Brain microvascular endothelial cell (primary cell): ENCODE data around the gene MIX23.

Experiments
- DNase-seq: peaks from one replicate; pipeline ENCODE4 v3.0.0-alpha.2; 2020
- H3K27ac ChIP-seq: fragments of 250-450 bp; sonication (Bioruptor Pico); 2 replicates; pipeline ENCODE4 v1.5.1; 2020; ENCODE audit warnings: mild to moderate bottlenecking, moderate library complexity
- H3K27me3 ChIP-seq: fragments of 250-450 bp; sonication (Bioruptor Pico); replicated peaks from 2 replicates; pipeline ENCODE4 v1.5.1; 2020; ENCODE audit warnings: mild to moderate bottlenecking
- H3K36me3 ChIP-seq: fragments of 250-450 bp; sonication (Bioruptor Pico); replicated peaks from 2 replicates; pipeline ENCODE4 v1.5.1; 2020; ENCODE audit warnings: mild to moderate bottlenecking
- H3K4me3 ChIP-seq: 2 replicates; pipeline ENCODE4 v1.5.1; 2011; ENCODE audit warnings: low read depth, mild to moderate bottlenecking, control low read depth, low read length, moderate library complexity
- CTCF ChIP-seq: IDR thresholded peaks from 2 replicates; pipeline ENCODE4 v1.5.1; 2011; ENCODE audit warnings: low read depth, mild to moderate bottlenecking, moderate library complexity, low read length, control low read depth, inconsistent platforms; ENCODE audit errors: missing control alignments
- in situ Hi-C: cut with HindIII; loops from 2 replicates; pipeline ENCODE4 v1.10.0; 2017; ENCODE audit warnings: low sequenced_read_pairs, low pct_ligation_motif_present

MIX23 gene

GRCh38 chr3:122410111-122410510 lies 27.1 kb upstream of the MIX23 start:
- H3K36me3 ChIP-seq, result no peaks in the 10 kb centered on the region

GRCh38 chr3:122409446-122409845 lies 26.4 kb upstream of the MIX23 start:
- Histone ChIP-seq H3K27me3 (no peaks in the 10 kb centered on the region), H3K27ac (no peak overlapping the region), H3K36me3 (no peaks in the 10 kb centered on the region), H3K4me3 (no peak overlapping the region)
- in situ Hi-C loops, result no loop called here
- no peak for TF ChIP-seq CTCF
- no peak for DNase-seq

More at GRCh38 chr3:122410111-122410510, 27.1 kb upstream of the MIX23 start:
- no peak for DNase-seq
- TF ChIP-seq CTCF, result no peak
- no peak overlapping the region for H3K27ac ChIP-seq
- H3K4me3 ChIP-seq, result no peak overlapping the region
- in situ Hi-C loops, result no loop called here
- no peaks in the 10 kb centered on the region for H3K27me3 ChIP-seq

- Histone ChIP-seq H3K27me3 (no peaks in the 10 kb centered on the region), H3K4me3 (no peak overlapping the region), H3K27ac (no peak overlapping the region), H3K36me3 (no peaks in the 10 kb centered on the region)
- in situ Hi-C loops, result no loop called here
- DNase-seq, result no peak
- no peak for TF ChIP-seq CTCF
These were observed 24.9 kb upstream of the MIX23 start for GRCh38 chr3:122407946-122408345.

- no peak overlapping the region for H3K27ac ChIP-seq
- no peaks in the 10 kb centered on the region for H3K36me3 ChIP-seq
- TF ChIP-seq CTCF, result no peak
- in situ Hi-C loops, result no loop called here
- no peaks in the 10 kb centered on the region for H3K27me3 ChIP-seq
- DNase-seq, result no peak
- H3K4me3 ChIP-seq, result no peak overlapping the region
These were observed 23.2 kb upstream of the MIX23 start for GRCh38 chr3:122406198-122406597.

- no peak for DNase-seq
- in situ Hi-C loops, result no loop called here
- H3K4me3 ChIP-seq, result no peak overlapping the region
- no peaks in the 10 kb centered on the region for H3K36me3 ChIP-seq
- H3K27ac ChIP-seq, result no peak overlapping the region
- TF ChIP-seq CTCF, result no peak
- H3K27me3 ChIP-seq, result no peaks in the 10 kb centered on the region
These were observed 22.0 kb upstream of the MIX23 start for GRCh38 chr3:122405015-122405414.

GRCh38 chr3:122403489-122403888 lies 20.5 kb upstream of the MIX23 start:
- in situ Hi-C loops, result no loop called here
- no peak for TF ChIP-seq CTCF
- peak; percentile 77 for DNase-seq
- Histone ChIP-seq H3K27me3 (no peaks in the 10 kb centered on the region), H3K4me3 (no peak overlapping the region), H3K36me3 (no peaks in the 10 kb centered on the region), H3K27ac (peak overlapping the region; percentile 70)
